HCT116 (cell line): ENCODE measurements around the gene LUC7L. TPM values are rescaled to one million over a fixed set of nuclear protein-coding genes. Genes with fewer than 3 reads are reported as not detected.
A peak's percentile ranks its signal among the peaks of the same experiment; 100 is the strongest.

Source experiments
- ATAC-seq: fragments of 200-7000 bp; cut with Tn5 transposase; 2 replicates; pipeline ENCODE4 v1.9.1; 2020; ENCODE audit warnings: mild to moderate bottlenecking, moderate library complexity
- BruUV-seq: library from RNA; stranded (reverse); fragments of 400-500 nt; replicated peaks from 2 replicates; lab custom pipeline; 2021; lab: Mats Ljungman, UMichigan
- CTCF ChIA-PET: fragments of 300-600 bp; sonication (Branson Sonifier 250); formaldehyde crosslinking; loops from one replicate; lab custom pipeline; 2021; ENCODE audit warnings: antibody characterized with exemption; lab: Charles Lee
- POLR2A ChIA-PET: fragments of 300-600, 350-600 bp; sonication (Branson Sonifier 250); formaldehyde crosslinking; loops from one replicate; lab custom pipeline; 2021; ENCODE audit warnings: antibody characterized with exemption; lab: Charles Lee
- RAD21 ChIA-PET, 2 experiments: fragments of 300-600 bp; sonication (Branson Sonifier 250); formaldehyde crosslinking; loops; one replicate each; lab custom pipeline; 2023; ENCODE audit warnings: low total read pairs in 2 of 2; ENCODE audit not compliant: uncharacterized antibody in 2 of 2, unreplicated experiment in 2 of 2, low non-redundant PET in 1 of 2; lab: Charles Lee
- DNase-seq: peaks from one replicate; pipeline ENCODE4 v3.0.0-alpha.2; 2010; ENCODE audit warnings: low read depth, low spot score
- H2AFZ ChIP-seq: fragments of 200-600 bp; shearing (Covaris generic), sonication (generic); 2 replicates; pipeline ENCODE4 v1.6.1; 2017; ENCODE audit warnings: low read depth, mixed run types, mixed read lengths, antibody characterized with exemption, low read length; ENCODE audit not compliant: poor library complexity, severe bottlenecking
- H3K27ac ChIP-seq: 2 replicates; pipeline ENCODE4 v1.5.1; 2012; ENCODE audit warnings: low read depth, low read length
- H3K27me3 ChIP-seq: fragments of 200-600 bp; sonication (generic); 2 replicates; pipeline ENCODE4 v1.6.1; 2016; ENCODE audit warnings: mixed run types, low read length, mixed read lengths; ENCODE audit not compliant: insufficient read depth
- H3K36me3 ChIP-seq, 2 experiments: fragments of 200-500 bp in 1 of 2; fragments of 200-600 bp in 1 of 2; sonication (Bioruptor generic) in 1 of 2; sonication (generic) in 1 of 2; 2 replicates each; pipeline versions ENCODE4 v1.5.1 to v1.6.1; 2014 to 2016; ENCODE audit warnings: low read length in 2 of 2, inconsistent platforms in 1 of 2, mixed read lengths in 1 of 2, mixed run types in 1 of 2; ENCODE audit not compliant: insufficient read depth in 2 of 2, control insufficient read depth in 1 of 2
- H3K4me1 ChIP-seq, 2 experiments: fragments of 200-600 bp in 1 of 2; sonication (generic) in 1 of 2; 2 replicates each; pipeline versions ENCODE4 v1.5.1 to v1.6.1; 2012 to 2017; ENCODE audit warnings: low read length in 2 of 2, inconsistent platforms in 1 of 2, mild to moderate bottlenecking in 1 of 2, mixed read lengths in 1 of 2, mixed run types in 1 of 2, moderate library complexity in 1 of 2; ENCODE audit not compliant: insufficient read depth in 2 of 2, control insufficient read depth in 1 of 2
- H3K4me2 ChIP-seq: fragments of 200-600 bp; sonication (generic); 2 replicates; pipeline ENCODE4 v1.6.1; 2017; ENCODE audit warnings: mixed run types, low read length, mixed read lengths
- H3K4me3 ChIP-seq, 2 experiments: fragments of 200-600 bp in 1 of 2; sonication (generic) in 1 of 2; replicated peaks in 1 of 2; 2 replicates each; pipeline ENCODE4 v1.5.1; 2011 to 2016; ENCODE audit warnings: low read length in 2 of 2, control low read depth in 1 of 2, low read depth in 1 of 2, mild to moderate bottlenecking in 1 of 2, mixed read lengths in 1 of 2, mixed run types in 1 of 2
- H3K79me2 ChIP-seq: fragments of 200-600 bp; sonication (generic); 2 replicates; pipeline ENCODE4 v1.6.1; 2017; ENCODE audit warnings: mild to moderate bottlenecking, mixed run types, low read length, moderate library complexity, mixed read lengths; ENCODE audit not compliant: insufficient read depth
- H3K9ac ChIP-seq: fragments of 200-600 bp; sonication (generic); 2 replicates; pipeline ENCODE4 v1.6.1; 2016; ENCODE audit warnings: low read length, mixed read lengths
- H3K9me2 ChIP-seq: fragments of 200-600 bp; sonication (generic), shearing (Covaris generic); 2 replicates; pipeline ENCODE4 v1.6.1; 2017; ENCODE audit warnings: mixed run types, mild to moderate bottlenecking, moderate library complexity; ENCODE audit not compliant: insufficient read depth
- H3K9me3 ChIP-seq, 2 experiments: fragments of 200-500 bp in 1 of 2; fragments of 200-600 bp in 1 of 2; sonication (Bioruptor generic) in 1 of 2; sonication (generic) in 1 of 2; 2 replicates each; pipeline ENCODE4 v1.6.1; 2014 to 2017; ENCODE audit warnings: low read length in 2 of 2, mixed read lengths in 2 of 2, inconsistent platforms in 1 of 2, low read depth in 1 of 2, mild to moderate bottlenecking in 1 of 2, mixed run types in 1 of 2, moderate library complexity in 1 of 2; ENCODE audit not compliant: control insufficient read depth in 1 of 2, insufficient read depth in 1 of 2
- H4K20me1 ChIP-seq: fragments of 200-600 bp; sonication (generic), shearing (Covaris generic); 2 replicates; pipeline ENCODE4 v1.6.1; 2017; ENCODE audit warnings: mixed run types, mild to moderate bottlenecking, moderate library complexity; ENCODE audit not compliant: insufficient read depth
- ATF3 ChIP-seq: IDR thresholded peaks from 2 replicates; pipeline ENCODE4 v1.6.1; 2012
- CBX3 ChIP-seq: IDR thresholded peaks from 2 replicates; pipeline ENCODE4 v1.6.1; 2012; ENCODE audit warnings: low read depth
- ELF1 ChIP-seq: IDR thresholded peaks from 2 replicates; pipeline ENCODE4 v1.6.1; 2012; ENCODE audit warnings: low read depth, borderline replicate concordance
- EZH2 ChIP-seq: fragments of 200-600 bp; sonication (generic); IDR thresholded peaks from 2 replicates; pipeline ENCODE4 v1.6.1; 2017; ENCODE audit warnings: antibody characterized with exemption, mixed run types
- EZH2phosphoT487 ChIP-seq: fragments of 200-600 bp; IDR thresholded peaks from 2 replicates; pipeline ENCODE4 v1.6.1; 2018; ENCODE audit warnings: antibody characterized with exemption, borderline replicate concordance
- JUND ChIP-seq: IDR thresholded peaks from 2 replicates; pipeline ENCODE4 v1.6.1; 2012
- MAX ChIP-seq: IDR thresholded peaks from 2 replicates; pipeline ENCODE4 v1.6.1; 2012
- REST ChIP-seq: IDR thresholded peaks from 2 replicates; pipeline ENCODE4 v1.6.1; 2012; ENCODE audit warnings: low read depth
- SIN3A ChIP-seq: IDR thresholded peaks from 2 replicates; pipeline ENCODE4 v1.6.1; 2012; ENCODE audit warnings: low read depth
- SRF ChIP-seq: IDR thresholded peaks from 2 replicates; pipeline ENCODE4 v1.6.1; 2012; ENCODE audit warnings: low read depth
- TCF7L2 ChIP-seq: IDR thresholded peaks from 2 replicates; pipeline ENCODE4 v1.7.0; 2011; ENCODE audit warnings: borderline replicate concordance, inconsistent platforms; ENCODE audit not compliant: insufficient read depth, insufficient read length; ENCODE audit errors: extremely low read depth
- YY1 ChIP-seq: IDR thresholded peaks from 2 replicates; pipeline ENCODE4 v1.6.1; 2011; ENCODE audit warnings: low read length, low read depth, moderate library complexity, mild to moderate bottlenecking; ENCODE audit not compliant: insufficient replicate concordance; ENCODE audit errors: extremely low read depth
- ZBTB33 ChIP-seq: IDR thresholded peaks from 2 replicates; pipeline ENCODE4 v1.6.1; 2011; ENCODE audit warnings: mild to moderate bottlenecking, low read length, moderate library complexity; ENCODE audit not compliant: insufficient replicate concordance; ENCODE audit errors: extremely low read depth
- ZFX ChIP-seq: fragments of 450-650 bp; IDR thresholded peaks from 2 replicates; pipeline ENCODE4 v1.6.1; 2017
- ZNF274 ChIP-seq: fragments of 200-500 bp; sonication (Bioruptor generic); IDR thresholded peaks from 2 replicates; pipeline ENCODE4 v1.6.1; 2014; ENCODE audit warnings: mild to moderate bottlenecking, low read depth, low read length, inconsistent platforms
- intact Hi-C: fragments of 100-400 bp; cut with micrococcal nuclease; formaldehyde crosslinking; loops from 2 replicates; pipeline ENCODE4 v1.10.0; 2022
- total RNA-seq: library from RNA; stranded (reverse); gene quantifications from one replicate; pipeline ENCODE4 v1.2.1, GENCODE V29; 2021; ENCODE audit not compliant: unreplicated experiment

LUC7L gene
- total RNA-seq, 1 experiment from 2014 or later, result 50.5 TPM

- Histone ChIP-seq H3K36me3 (no peaks in the 10 kb centered on the region), H3K79me2 (no peaks in the 10 kb centered on the region), H3K9me2 (no peaks in the 10 kb centered on the region), H4K20me1 (no peaks in the 10 kb centered on the region), H2AFZ (no peak overlapping the region), H3K9me3 (no peaks in the 10 kb centered on the region), H3K9ac (no peak overlapping the region), H3K4me2 (peak overlapping the region; percentile 88), H3K27me3 (no peaks in the 10 kb centered on the region), H3K4me1 (peaks cover 5 to 9% of the 10 kb centered on the region in 2 experiments; a peak in 3 of 4 replicates), H3K4me3 (peak overlapping the region in 1 of 2 experiments; percentile 52; a peak in 2 of 4 replicates), H3K27ac (no peak overlapping the region)
- TF ChIP-seq REST (no peak), ZFX (no peak), SIN3A (no peak), ZNF274 (no peak), ZBTB33 (no peak), YY1 (no peak), EZH2 (no peak), SRF (no peak), EZH2phosphoT487 (no peak), MAX (no peak), ATF3 (no peak), JUND (no peak), TCF7L2 (no peak), CBX3 (no peak), ELF1 (no peak)
- ChIA-PET RAD21 (no interaction called here), CTCF (no interaction called here), POLR2A (no interaction called here)
- no peak for DNase-seq
- no TSS peak for BruUV-seq
- no peak for ATAC-seq
- intact Hi-C loops, result no loop called here
Measured at GRCh38 chr16:155031-155398, 74.2 kb downstream of the LUC7L start.
